DMS153 treated with DMSO at 0.1 percent for 48 hours (cell line): ENCODE results near the gene NXPH1.

ENCODE experiments used
- DNase-seq: peaks from one replicate; lab custom pipeline; 2025; ENCODE audit not compliant: unreplicated experiment; lab: John Stamatoyannopoulos, UW

NXPH1 gene

DNA sequence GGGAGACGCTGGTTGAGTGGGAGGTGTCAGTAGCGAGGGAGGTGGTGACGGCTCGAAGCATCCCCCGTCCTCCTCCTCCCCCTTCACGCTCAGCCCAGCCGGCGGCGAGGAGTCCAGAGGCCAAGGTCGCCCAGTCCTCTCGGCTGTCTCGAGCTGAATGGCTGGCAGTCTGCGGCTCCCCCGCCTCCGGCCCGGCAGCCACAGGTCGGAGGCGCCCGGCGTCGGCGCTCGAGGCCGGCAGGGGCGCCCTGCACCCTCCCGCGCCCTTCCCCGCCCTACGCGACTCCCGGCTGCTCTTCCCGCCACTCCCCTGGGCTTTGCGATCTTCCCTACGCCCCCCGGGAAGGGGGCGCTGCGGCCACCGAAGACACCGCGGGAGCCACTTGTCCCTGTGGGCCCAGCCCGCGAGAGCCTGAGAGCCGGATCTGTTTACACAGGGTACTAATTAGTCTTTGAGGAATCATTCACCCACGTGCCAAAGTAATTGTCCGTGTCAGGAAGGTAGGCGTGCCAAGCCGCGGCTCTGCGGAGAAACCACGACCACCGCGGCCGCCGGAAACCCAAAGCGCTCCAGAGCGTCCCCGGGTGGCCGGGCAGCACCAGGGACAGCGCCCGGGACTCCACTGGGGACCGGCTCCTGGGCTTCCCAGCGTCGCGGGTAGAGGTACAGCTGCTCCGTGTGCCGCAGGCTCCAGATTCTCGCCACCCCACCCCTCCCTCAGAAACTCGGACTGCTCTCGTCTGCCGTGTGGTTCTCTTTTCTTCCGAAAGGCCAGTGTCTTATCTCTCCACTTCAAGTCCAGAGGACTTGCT lies at the start of gene NXPH1:
NXPH1 (plus strand) TSS at position 133 of the 813 bp plus-strand sequence.
- DNase-seq: peak; percentile 79

DNA sequence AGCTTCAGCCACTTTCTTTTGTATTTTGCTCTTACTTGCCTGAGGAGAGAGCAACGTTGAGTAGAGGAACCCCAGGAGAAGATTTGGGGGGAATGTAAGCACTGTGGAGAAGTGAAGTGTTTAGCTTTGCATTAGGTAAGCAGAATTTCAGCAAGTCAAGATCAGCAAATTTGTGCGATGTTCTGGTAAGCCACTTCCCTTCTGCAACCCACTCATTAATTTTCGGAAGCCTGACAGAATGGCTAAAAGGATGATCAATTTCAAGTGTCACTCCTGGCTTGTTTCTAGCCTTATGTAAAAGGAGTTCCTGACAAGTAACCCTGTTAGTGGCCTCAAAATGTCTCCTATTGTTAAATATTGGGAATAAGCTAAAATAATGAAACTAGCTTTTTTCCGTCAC lies 48.5 kb upstream of the NXPH1 start:
- no peak for DNase-seq

DNA sequence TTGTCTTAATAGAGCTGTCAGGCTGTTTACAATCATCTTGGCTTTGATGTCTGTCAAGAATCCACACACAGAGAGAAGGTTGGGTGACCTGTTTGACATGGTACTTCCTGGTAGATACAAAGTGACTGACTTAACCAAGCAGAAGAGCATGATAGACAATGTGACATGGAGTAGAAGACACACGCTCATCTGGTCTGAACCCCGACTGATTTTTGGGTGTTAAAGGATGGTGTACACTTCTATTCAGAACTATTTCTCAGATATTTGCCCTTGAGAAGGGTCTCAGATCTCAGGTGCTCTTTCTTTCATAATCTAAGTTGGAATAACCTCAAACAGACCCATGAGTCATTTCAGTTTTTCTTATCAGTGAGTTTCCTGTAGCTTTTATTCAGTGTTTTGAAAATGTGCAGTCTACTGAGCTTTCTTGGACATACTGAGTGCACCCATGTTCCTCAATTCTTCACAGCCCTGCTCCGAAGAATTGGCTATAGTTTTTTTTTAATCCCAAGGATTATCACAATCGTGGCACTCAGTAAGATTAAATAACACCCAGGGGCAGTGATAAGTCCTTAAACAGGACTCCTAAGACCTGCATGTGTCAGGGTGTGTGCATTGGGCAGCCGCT lies 46.4 kb upstream of the NXPH1 start:
- DNase-seq: no peak

DNA sequence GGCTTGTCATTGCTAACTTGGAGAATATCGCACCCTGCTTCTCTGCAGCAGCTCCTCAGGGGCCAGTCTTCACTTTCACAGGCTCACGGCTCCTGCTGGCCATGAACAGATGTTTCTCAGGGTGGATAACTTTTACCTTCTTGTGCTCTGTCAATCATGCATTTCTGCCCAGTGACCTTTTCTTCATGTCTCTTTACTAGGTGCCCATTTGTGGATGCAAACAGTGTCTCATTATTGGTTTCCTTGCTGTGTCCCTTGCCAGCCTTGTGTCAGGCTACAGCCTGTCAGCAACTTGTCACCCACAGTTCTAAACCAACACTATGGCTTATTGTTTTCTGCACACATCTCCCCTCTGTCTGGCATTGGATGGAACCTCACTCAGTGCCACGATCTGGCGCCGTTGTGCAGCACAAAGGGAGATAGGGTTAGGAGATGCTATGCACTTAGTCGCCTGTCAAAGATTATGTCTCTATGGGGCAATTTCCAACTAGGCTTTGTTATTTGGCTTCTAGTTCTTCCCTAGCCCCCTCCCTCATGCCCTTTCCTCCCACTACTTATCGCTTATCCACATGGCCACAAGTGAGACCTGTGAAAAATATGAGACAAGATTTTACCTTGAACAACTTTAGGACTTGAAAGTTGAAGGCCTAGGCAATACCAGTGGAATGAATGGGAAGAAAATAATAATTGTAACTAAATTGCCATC lies 45.7 kb upstream of the NXPH1 start:
- no peak for DNase-seq

DNA sequence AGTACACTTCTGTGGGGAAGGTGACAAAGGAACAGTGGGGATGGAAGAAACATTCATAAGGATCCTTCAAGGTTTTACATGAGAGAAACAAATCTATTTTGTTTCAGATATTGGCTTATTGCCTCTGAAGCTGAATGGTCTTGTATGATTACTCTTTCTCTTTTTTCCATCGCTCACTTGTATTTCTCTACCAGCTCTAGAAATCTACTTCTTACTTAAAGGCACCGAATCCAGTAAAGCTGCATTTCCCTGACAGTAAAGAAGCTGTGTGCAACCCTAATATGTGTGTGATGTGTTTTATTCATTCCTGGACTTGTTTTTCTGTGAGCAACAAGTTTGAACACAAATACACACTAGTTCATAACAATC lies 45.2 kb upstream of the NXPH1 start:
- no peak for DNase-seq

DNA sequence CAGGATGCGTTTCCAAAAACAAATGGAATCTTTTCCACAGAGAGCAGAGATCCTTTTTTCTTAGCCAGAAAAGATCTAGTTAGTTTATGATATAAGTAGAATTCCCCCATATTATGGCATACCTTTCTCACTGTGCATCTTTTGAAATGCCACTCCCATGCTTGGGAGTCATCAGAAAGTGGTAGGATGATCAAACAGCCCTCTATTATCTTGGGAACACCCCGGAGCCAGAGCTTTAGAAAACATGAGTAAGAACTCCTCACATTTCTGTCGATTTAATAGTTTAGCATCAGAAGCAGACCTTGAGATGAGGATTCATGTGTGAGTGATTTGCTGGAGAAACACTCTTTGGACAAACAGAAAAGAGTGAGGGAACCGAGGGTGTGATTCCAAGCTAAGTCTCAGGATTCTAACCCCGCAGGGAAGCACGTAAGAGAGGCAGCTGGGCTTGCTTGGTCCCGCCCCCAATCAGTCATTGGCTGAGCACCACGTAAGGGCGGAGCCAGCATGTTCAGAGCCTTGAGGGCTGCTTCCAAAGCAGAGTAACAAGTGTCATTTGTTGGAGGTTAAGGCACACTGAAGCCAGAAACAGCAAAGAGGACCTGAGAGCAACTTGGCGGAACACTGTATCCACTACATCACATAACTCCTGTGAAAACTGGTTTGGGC lies 43.7 kb upstream of the NXPH1 start:
- peak; percentile 83 for DNase-seq

DNA sequence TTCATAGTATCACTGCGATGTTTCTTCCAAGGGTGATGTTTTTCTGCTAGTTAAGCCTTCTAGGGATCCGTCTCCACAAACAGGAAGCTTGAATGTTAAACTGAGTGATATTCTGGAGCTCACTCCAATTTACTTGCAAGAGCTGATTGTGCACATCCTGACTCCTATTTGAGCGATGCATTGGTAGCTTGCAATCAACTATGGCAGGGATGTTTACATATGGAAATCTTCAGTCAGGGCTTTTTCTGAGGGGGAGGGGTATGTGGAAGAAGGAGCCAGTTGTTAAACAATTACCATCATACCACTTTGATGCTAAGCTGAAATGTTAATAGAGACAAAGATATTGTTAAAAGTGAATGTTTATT lies 43.2 kb upstream of the NXPH1 start:
- DNase-seq: peak; percentile 83

DNA sequence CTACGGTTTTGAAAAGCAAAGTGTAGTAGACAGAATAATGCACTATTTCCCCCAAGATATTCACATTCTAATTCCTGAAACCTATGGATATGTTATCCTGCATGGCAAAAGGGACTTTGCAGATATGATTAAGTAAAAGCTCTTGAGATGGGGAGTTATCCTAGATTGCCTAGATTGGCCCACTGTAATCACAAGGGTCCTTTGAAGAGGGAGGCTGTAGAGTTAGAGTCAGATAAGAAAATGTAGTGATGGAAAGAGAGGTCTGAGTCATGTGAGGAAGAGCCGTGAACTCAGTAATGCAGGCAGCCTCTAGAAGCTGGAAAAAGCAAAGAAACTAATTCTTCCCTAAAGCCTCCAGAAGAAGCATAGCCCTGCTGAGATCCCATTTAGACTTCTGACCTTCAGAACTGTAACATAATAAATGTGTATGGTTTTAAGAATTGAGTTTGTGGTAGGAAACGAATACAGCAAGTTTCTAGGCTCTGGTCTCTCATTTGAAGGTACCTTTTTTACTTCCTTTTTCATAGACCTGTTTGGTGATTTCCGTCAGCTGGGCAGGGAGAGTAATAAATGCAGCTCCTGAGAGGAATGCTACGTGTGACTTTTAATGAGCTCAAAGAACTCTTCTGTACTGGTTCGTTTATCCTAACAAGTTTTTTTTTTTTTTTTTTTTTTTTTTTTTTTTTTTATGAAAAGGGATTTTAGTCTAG lies 41.9 kb upstream of the NXPH1 start:
- no peak for DNase-seq

DNA sequence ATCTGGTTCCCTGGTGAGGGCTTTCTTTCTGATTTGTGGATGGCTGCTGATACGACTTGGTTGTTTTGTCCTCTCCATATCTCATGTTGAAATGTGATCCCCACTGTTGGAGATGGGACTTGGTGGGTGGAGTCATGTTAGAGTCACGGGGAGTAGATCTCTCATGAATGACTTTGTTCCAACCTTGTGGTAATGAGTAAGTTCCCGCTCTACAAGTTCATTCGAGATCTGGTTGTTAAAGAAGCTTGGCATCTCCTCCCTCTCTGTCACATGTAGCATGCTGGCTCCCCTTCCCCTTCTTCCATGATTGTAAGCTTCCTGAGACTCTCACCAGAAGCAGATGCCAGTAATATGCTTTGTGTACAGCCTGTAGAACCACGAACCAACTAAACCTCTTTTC lies 37.1 kb upstream of the NXPH1 start:
- DNase-seq: no peak

DNA sequence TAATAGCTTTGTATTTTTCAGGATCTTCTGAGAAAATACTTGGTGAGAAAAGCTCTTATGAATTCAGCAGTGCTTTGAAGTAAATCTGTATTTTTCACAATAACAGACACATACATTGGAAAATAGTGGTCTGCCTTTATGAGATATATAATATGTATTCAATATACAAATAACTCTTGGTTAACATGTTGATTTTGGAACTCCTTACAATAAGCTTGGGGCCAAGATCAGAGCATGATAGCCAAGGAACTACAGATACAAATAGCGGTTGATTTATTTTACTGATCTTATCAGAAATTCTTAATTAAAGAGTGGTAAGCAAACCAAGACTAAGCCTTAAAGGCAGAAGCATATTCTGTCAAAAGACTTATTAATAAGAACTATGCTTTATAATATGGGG lies 24.5 kb upstream of the NXPH1 start:
- DNase-seq: no peak

DNA sequence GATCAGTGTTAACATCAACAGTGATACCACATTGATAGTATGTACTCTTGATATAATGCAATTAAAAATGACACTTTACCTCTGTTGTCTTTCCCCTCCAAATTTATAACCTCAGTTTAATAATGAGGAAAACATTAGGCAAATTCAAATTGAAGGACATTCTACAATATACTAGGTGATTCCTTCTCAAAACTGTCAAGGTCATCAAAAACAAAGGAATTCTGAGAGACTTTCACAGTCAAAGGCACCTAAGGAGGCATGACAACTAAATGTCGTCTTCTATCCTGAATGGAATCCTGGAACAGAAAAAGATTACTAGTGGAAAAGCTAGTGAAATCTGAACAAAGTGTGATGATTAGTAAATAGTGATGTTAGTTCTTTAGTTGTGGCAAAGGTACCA lies 22.3 kb upstream of the NXPH1 start:
- DNase-seq: no peak

DNA sequence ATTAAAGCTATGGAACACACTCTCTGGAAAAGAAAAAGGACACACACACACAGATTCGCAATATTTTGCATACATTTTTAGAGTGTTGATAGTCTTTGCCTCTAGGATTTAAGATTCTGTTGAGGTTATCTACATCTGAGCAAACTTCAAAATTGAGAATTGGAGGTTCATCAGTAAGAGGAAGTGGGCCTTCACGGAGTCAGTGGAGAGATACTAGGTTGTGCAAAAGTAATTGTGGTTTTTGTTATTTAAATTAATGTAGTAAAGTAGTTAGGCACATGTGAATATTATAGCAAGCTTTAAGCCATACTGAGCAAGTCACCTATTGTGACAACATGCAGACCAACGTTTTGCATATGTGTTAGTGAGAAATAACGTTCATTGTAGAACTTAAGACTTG lies 19.8 kb upstream of the NXPH1 start:
- DNase-seq: no peak

DNA sequence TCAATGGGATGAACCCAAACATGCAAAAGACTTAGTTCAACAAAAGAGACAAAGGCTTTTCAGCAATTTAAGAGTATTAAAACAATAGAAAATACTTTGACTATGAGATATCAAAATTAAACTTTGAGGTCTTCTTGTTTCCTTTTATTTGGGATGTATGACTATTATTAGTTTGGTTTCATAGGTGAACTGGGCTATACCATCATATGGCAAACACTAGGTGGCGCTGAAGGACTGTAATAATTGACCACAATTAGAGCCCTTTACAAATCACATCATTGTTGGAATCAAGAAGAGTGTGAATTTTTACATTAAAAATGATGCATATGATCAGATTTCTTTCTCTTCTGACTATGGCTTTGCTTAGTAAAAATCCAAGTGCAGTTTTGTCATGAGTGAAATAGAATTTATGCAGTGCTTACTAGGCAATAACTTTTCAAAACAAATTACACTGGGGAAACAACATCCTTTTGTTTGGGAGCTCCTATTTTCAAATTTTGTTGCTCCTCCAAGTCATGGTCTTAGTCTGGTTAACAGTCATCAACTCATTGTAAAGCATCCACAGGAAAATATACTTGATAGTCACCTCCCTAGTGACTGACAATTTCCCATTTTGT lies 14.7 kb upstream of the NXPH1 start:
- DNase-seq: peak; percentile 90

DNA sequence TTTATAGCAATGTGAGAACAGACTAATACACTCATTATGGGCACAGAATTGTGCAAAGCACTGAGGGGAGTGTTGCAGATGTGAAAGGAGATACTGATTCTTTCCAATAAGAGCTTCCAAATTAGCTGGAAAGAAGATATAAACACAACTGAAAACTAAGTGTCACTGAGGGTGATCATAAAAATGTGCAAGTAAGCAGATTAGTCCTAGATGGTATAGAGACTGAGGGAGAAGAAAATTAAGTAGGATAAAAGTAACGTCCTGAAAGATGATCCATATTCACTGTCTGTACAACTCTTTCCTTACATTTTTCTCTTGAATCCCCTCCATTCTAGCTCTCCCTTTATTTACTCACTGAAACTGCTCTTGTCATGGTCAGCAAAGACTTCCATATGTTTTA lies 11.2 kb upstream of the NXPH1 start:
- DNase-seq: no peak

DNA sequence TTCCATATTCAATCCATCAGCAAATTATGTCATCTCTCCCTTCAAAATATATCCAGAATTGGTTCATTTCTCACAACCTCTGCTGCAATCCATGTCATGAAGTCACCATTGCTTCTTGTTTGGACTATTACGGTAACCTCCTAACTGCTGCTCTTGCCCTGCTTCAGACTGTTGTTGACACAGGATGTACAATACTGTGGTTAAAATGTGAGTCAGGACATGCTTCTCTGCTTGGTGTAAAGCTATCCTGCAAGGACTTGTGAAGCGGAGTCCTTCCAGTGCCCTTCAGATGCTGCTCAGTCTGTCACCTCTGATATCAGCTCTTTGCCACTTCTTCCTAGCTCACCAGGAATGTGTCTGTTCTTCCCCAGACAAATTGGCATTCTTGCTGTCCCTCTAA lies 10.4 kb upstream of the NXPH1 start:
- DNase-seq: no peak

DNA sequence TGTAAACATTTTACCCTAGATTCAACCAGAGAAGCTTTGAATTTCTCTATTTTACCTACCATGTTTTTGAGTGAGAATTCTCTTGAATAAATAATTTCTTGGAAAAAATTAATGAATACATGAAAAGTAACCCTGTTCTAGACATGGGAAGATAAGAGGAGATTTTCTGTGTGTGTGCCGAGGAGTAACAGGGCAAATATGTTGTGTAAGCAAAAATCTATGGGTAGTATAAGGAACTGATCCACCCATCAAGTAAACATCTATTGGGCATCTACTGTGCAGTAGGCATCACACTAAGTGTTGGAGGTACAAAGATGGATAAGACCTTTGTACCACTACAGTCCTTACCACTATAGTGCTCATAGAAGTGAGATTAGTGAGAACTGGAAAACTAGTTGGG lies 8.2 kb upstream of the NXPH1 start:
- DNase-seq: no peak

DNA sequence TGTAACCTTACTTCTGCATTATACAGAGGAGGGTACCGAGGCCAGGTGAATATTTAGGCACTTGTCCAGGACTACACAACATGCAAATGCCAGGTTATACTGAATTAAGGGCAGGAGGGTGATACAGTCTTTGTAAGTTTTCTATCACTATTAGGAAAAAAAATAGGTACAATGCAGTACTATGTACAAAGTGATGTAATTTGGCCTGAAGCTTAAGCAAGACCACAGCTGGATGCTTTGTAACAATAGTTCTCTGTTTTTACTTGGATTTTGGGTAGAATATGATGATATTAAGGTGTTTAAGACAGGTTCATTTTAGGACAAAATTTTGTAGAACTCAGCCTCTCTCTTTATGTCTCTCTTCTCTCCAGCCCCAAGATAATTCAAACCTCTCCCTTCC lies 2.8 kb upstream of the NXPH1 start:
- no peak for DNase-seq

DNA sequence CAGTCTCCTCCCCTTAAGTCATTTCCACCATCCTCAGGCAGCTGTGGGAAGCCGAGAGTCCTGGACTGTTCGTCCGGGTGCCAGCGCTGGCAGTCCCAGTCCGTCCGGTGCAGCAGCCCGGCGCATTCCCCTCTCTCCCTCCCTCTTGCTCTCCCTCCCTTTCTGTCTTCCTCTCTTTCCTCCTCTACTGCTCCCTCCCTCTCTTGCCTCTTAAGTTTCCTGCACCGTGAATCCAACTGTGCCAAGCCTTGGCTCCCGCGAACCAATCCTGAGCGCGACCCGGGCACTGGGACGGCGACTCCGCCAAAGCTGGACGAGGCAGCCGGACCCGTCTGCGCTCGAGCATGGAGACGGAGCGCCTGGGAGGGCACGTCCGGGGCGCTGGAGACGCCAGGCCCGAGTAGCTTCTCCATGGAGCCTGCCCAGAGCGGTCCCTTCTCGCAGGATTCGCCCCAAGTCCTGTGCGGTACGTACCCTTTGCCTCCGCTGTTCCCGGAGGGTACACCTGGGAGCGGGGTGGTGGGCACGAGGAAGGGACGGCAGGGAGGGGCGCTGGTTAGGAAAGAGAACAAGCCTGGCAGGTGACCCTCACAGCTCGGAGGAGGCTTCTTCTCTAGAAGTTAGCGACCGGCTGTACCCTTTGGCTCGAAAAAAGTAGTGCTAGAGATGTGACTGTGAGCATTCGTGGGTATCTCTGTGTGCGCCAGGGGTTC lies 1.0 kb downstream of the NXPH1 start:
- DNase-seq: no peak

DNA sequence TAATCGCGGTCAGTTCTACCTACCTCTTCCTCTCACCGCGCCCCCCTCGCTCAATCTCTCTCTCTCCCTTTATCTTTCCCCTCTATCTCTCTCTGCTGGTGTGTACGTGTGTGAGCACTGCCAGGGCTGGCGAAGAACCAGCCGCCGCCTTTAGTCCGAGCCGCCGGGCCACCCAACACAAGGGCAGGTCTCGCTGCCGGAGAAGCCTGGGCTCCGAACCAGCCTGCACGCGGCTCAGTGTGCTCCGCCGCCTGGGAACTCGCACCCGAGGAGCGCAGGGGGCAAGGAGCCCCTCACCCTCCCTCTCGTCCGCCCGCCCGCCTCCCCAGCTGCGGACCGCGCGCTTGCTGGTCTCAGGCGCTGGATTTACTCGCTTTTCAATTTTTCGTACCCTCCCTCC lies 1.7 kb downstream of the NXPH1 start:
- no peak for DNase-seq
